ENCODE measurements around the gene DIS3L2.

DIS3L2 gene

GRCh38 chr2:232269867-232270266, 308.4 kb downstream of the DIS3L2 start:
- no peak for DNase-seq (ENCODE audit: low spot score)

DNA sequence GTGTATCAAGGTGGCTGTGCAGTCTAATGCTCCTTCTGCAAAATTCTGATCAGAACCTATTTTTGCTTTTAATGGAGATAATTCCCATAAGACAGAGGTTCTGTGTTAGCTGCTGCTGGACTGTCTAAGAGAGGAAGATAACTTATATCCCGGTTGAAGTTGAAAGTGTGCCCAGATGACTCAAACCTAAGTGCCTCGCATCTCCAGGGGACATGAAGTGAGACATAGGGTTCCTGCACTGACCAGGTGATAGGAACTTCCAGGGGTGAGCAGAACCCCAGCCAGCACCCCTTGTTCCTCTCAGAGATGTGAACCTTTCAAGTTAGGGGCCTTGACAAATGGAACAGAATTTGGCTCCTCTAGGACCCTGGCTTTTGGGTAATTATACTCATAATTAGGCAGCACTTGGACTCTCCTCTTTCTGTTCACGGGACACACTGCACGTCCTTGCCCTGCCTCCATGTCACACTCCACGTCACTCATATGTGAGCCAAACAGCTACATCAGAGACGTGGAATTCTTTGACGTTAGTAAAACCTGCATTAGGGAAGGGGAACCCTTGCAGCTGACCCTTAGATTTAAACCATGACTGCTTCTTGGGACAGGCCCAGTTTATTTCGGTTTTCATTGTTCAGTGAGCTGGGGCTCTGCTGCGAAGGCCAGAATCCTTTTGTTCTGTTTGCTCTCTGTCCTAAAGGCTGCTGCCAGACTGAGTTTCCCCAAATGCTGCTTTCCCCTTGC, 312.6 kb downstream of the DIS3L2 start:
- DNase-seq (ENCODE audit: low spot score) = no peak

DNA sequence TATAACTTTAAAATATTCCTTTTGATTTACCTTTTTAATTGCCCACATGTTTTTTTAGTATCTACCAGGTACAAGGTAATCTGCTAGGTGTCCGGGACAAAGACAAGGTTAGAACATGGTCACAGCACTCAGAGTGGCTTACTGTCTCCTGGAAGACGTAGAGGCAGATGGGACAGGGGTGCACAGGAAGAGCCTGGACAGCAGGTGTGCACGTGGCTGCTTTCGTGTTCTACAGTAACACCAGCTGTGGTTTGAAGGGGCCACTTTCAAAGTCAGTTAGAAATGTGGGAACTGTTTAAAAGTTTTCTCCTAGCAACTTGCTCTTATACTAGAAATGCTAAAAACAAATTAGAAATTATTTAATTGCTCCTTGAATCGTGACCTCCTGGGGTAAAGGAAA, 314.2 kb downstream of the DIS3L2 start:
- no peak for DNase-seq (ENCODE audit: low spot score)

GRCh38 chr2:232276084-232276732, 314.7 kb downstream of the DIS3L2 start:
- DNase-seq (ENCODE audit: low spot score) = no peak

GRCh38 chr2:232276733-232277313, 315.3 kb downstream of the DIS3L2 start:
- DNase-seq (ENCODE audit: low spot score) = no peak

DNA sequence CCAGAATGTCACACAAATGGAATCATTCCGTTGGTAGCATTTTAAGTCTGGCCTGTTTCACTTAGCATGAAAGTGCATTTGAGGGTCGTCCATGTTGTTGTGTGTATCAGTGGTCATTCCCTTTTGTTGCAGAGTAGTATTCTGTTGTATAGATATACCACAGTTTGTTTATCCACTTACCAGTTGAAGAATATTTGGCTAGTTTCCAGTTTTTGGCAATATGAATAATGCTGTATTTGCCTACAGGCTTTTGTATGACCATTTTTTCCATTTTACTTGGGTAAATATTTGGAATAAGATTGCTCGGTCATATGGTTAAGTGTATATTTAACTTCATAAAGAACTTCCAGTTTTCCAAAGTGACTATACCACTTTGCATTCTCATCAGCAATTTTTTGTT, 317.0 kb downstream of the DIS3L2 start:
- DNase-seq (ENCODE audit: low spot score) = no peak

DNA sequence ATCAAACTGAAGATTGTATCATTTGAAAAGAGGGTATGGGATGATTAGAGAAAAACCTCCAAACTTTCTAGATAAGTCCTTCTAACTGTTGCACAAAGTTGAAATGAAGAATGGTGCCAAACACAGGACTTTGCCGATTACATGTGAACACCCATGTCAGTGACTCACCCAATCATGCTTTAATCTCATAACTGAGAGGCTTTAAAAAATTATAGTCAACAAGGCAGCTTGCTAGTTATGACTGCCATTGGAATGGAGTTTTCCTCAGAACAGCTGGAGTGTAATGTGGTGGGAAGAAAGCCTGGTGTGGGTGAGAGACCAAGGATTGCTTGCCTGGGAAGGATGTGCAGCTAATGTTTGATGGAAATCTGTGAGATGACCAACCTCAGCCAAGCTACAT, 318.8 kb downstream of the DIS3L2 start:
- no peak for DNase-seq (ENCODE audit: low spot score)

GRCh38 chr2:232281858-232282507, 320.5 kb downstream of the DIS3L2 start:
- no peak for DNase-seq (ENCODE audit: low spot score)

- no peak for DNase-seq (ENCODE audit: low spot score)
Measured at GRCh38 chr2:232282508-232283055, 321.1 kb downstream of the DIS3L2 start.

- DNase-seq (ENCODE audit: low spot score) = no peak
Measured at GRCh38 chr2:232286001-232286868, 324.7 kb downstream of the DIS3L2 start.

DNA sequence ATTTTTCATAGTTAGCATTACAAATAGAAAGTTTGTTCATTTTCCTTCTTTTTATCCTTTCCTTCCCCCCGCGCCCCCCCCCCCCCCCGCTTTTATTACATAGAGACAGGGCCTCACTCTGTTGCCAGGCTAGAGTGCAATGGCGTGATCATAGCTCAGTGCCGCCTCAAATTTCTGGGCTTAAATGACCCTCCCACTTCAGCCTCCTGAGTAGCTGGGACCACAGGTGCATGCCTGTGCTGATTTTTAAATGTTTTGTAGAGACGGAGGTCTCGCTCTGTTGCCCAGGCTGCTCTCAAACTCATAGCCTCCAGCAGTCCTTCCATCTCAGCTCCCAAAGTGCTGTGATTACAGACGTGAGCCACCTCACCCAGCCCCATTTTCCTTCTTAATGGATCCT, 325.8 kb downstream of the DIS3L2 start:
- no peak for DNase-seq (ENCODE audit: low spot score)

DNA sequence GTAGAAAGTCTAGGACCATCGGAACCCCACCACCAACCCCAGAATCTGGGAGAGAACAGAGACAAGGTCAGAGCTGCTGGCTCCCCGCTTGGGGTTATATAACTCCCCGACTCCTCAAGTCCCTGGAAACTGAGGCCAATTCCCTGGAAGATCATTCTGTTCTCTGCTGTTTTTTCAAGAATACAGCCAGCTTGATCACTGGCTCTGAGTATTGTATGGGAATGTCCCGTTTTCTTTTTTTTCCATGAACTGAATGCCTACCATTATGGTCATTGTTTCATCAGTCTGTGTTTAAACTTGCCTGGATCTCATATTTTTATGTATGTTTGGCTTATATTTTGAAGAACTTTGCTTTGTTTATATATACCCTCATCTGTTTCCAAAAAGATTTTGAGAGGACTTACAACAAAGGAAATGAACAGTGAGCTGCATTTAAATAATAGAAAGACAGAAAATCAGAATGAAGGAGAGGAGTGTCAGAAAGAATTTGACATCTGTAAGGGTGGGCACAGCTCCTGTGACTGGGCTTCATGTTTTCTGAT, 327.0 kb downstream of the DIS3L2 start:
- no peak for DNase-seq (ENCODE audit: low spot score)

DNA sequence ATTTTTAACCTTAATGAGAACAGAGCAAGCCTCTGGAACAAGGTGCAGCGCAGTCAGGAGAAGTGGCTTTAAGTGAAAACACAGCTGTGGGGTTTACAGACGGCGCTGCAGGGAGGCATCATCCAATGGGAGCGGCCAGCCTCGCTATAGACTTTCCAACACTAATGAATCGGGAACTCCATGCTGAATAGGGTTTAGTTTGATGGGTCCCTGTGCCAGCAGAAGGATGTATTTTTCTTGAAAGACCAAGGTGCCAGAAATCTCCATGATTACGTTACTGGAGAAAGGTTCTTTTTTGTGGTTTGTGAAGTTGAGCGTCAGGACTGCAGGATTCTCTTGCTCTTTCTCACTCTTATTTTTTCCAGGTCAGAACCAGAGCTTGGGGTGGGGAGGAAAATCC, 329.2 kb downstream of the DIS3L2 start:
- no peak for DNase-seq (ENCODE audit: low spot score)

DNA sequence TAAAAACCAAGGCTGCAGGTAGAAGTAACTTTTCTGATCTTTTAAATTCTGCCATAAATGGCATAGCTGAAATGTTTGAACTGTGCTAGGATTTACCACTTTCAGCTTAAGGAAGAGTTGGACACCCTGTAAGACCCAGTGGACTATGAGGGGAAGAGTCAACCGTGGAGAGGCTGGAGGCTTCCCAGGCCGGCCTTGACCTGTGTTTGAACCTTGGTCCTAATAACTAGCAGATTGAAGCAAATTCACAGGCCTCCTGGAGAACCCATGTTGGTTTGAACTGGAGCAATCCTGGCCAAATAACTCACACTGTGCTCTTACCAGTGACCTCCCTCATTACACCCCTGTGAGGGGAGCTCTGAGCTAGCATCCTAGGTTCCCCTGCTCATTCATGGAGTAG, 329.8 kb downstream of the DIS3L2 start:
- no peak for DNase-seq (ENCODE audit: low spot score)

GRCh38 chr2:232292395-232293154, 331.1 kb downstream of the DIS3L2 start:
- peak; percentile 10 for DNase-seq (ENCODE audit: low spot score)

DNA sequence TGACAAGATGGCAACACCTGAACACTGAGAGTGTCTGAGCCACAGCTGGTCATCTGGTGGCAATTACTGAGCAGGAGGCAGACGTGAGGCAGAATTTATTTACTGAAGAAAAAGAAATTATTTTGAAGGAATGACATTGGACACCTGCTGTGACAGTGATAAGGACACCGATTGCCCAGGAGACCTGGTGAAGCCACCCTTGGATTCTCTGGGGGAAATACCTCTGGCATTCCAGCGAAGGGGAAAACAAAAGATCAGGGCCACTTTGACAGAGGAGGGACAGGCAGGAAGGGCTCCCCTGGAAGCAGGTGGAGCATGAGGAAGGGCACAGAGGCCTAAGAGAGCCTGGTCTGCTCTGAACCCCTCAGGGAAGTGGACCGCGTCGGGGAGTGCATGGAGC, 331.7 kb downstream of the DIS3L2 start:
- DNase-seq (ENCODE audit: low spot score) = no peak

- no peak for DNase-seq (ENCODE audit: low spot score)
Measured at GRCh38 chr2:232295971-232296370, 334.5 kb downstream of the DIS3L2 start.

DNA sequence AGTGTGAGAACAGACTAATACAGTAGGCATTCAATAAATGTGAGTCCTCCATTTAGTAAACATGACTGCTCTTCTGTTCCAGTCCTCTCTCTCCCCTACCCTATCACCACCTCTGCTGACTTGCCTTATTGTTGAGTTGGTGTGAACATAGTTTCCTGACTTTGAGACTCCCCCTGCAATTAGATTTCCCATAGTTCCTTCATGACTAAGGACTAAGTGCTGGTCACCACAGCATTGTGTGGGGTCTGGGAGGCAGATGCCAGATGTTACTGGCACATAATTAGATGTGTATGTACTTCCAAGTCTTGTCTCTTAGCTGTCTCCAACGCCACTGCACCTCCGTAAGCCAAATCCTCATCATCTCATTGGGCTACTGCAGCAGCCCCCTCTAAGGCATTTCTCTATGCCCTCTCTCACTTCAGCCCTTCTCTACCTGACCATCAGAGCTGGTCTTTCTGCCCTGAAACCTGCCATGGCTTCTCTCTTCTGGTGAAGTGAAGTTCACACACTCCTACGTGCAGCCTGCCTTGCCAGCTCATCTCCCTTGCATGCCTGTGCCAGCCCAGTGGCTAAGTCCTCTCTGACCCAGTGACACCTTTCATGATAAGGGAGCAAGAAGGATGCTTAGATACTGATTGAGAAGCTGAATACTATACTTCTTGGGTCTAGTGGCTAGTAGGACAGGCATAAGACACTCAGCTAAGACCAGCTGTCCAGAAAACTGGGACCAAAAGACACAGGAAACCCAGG, 335.4 kb downstream of the DIS3L2 start:
- DNase-seq (ENCODE audit: low spot score) = no peak

DNA sequence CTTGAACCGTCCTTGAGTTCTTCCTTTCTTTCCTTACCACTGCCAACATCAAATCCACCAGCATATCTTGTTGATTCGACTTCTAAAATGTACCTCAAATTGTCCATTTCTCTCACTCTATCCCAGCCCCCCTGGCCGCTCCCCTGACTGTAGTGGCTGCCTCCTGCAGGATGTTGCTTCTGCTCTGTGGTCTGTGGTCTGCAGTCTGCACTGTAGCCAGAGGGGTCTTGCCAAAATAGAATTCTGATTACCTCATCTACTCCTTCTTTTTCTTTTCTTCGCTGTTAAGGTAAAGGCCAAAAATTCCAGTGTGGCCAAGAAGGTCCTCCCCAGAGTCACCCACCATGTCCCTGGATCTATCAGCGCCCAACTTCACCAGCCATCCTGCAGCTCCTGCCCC, 337.6 kb downstream of the DIS3L2 start:
- no peak for DNase-seq (ENCODE audit: low spot score)
